ENCODE measurements around the gene FSD2.
"Not testable (repeated sequence)": the region's sequence is repeated elsewhere in the genome, so short reads cannot be mapped to it uniquely, and the experiment has no call there.

The FSD2 gene

GRCh38 chr15:82715003-82715402, 90.9 kb downstream of the FSD2 start:
- H3K9ac ChIP-seq = no peak overlapping the region
- no peak overlapping the region for H3K4me2 ChIP-seq
- TF ChIP-seq Cebpa-rat (IDR thresholded peaks at IDR 0.05) = no peak

DNA sequence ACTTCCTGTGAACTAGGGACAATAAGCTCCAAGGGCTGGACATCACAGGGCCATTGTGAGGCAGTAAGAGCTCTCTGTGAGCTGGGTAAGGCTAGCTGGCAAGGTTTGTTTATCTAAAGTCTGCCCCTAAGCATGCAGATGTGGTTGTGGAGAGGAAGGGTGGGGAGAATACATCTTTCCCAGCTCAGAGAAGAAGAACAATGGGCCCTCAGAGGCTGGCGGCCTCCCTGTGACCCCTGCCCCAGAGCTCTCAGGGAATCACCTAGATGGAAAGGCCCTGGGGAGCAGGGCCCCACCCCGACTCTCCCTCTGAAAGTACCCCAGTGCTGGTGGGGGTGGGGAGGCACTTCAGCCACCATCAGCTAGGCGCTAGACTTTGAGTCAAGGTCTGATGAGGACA, 91.9 kb downstream of the FSD2 start:
- Histone ChIP-seq H3K27me3 (no peaks in the 10 kb centered on the region), H3K4me3 (no peak overlapping the region), H4K20me1 (peaks cover 0 to 3% (median under 1%) of the 10 kb centered on the region in 11 experiments; a peak in 4 of 22 replicates), H3K36me3 (no peaks in the 10 kb centered on the region), H3K4me1 (peaks cover 7 to 10% (median 9%) of the 10 kb centered on the region in 10 experiments; a peak in 19 of 20 replicates), H3K4me2 (no peak overlapping the region), H3K9ac (no peak overlapping the region), H3K27ac (no peak overlapping the region), H3K9me3 (replicated peaks in 1 of 11) (peaks cover 10 to 23% (median 18%) of the 10 kb centered on the region in 11 experiments; a peak in 21 of 22 replicates)
- no peak for TF ChIP-seq Cebpa-rat (IDR thresholded peaks at IDR 0.05)

More at GRCh38 chr15:82715003-82715402, 90.9 kb downstream of the FSD2 start:
- Histone ChIP-seq H3K27me3 (no peaks in the 10 kb centered on the region), H3K36me3 (no peaks in the 10 kb centered on the region), H3K4me1 (peaks cover 5 to 6% (median 6%) of the 10 kb centered on the region in 10 experiments; a peak in 17 of 20 replicates), H3K4me3 (no peak overlapping the region), H3K27ac (no peak overlapping the region), H3K9me3 (replicated peaks in 1 of 11) (peaks cover 10 to 23% (median 18%) of the 10 kb centered on the region in 11 experiments; a peak in 21 of 22 replicates), H4K20me1 (no peaks in the 10 kb centered on the region; a peak in 1 of 22 replicates)

- H3K9me3 ChIP-seq (replicated peaks in 1 of 11) = peaks cover 5 to 8% (median 7%) of the 10 kb centered on the region in 11 experiments; a peak in 21 of 22 replicates
- peaks cover 11 to 16% (median 13%) of the 10 kb centered on the region in 10 experiments; a peak in 19 of 20 replicates for H3K4me1 ChIP-seq
Observed at GRCh38 chr15:82712036-82712435, 93.8 kb downstream of the FSD2 start.

GRCh38 chr15:82710926-82711490, 94.9 kb downstream of the FSD2 start:
- H3K27ac ChIP-seq = no peak overlapping the region
- no peak overlapping the region for H3K4me3 ChIP-seq
- H3K9ac ChIP-seq = no peak overlapping the region
- peak overlapping the region in 2 of 11 experiments; percentile 93 to 94; a peak in 5 of 22 replicates for H3K4me2 ChIP-seq
- TF ChIP-seq Cebpa-rat (IDR thresholded peaks at IDR 0.05) = no peak
- no peaks in the 10 kb centered on the region for H3K27me3 ChIP-seq
- peaks cover 11 to 16% (median 13%) of the 10 kb centered on the region in 10 experiments; a peak in 19 of 20 replicates for H3K4me1 ChIP-seq
- H3K36me3 ChIP-seq = no peaks in the 10 kb centered on the region
- peaks cover 0 to 11% (median 6%) of the 10 kb centered on the region in 11 experiments; a peak in 7 of 22 replicates for H4K20me1 ChIP-seq
- H3K9me3 ChIP-seq (replicated peaks in 1 of 11) = no peaks in the 10 kb centered on the region

More at GRCh38 chr15:82712036-82712435, 93.8 kb downstream of the FSD2 start:
- Histone ChIP-seq H3K27ac (no peak overlapping the region), H3K4me3 (no peak overlapping the region), H3K27me3 (no peaks in the 10 kb centered on the region), H3K4me2 (no peak overlapping the region), H3K36me3 (no peaks in the 10 kb centered on the region), H4K20me1 (peaks cover 0 to 11% (median 6%) of the 10 kb centered on the region in 11 experiments; a peak in 7 of 22 replicates), H3K9ac (no peak overlapping the region)
- TF ChIP-seq Cebpa-rat (IDR thresholded peaks at IDR 0.05) = no peak

GRCh38 chr15:82710208-82710555, 95.7 kb downstream of the FSD2 start:
- peaks cover 0 to 11% (median 6%) of the 10 kb centered on the region in 11 experiments; a peak in 7 of 22 replicates for H4K20me1 ChIP-seq
- peak overlapping the region; percentile 69 to 88 (median 78) for H3K4me3 ChIP-seq
- no peaks in the 10 kb centered on the region for H3K27me3 ChIP-seq
- no peaks in the 10 kb centered on the region for H3K36me3 ChIP-seq
- peaks cover 11 to 16% (median 13%) of the 10 kb centered on the region in 10 experiments; a peak in 19 of 20 replicates for H3K4me1 ChIP-seq
- H3K4me2 ChIP-seq = peak overlapping the region; percentile 88 to 99 (median 96)
- no peaks in the 10 kb centered on the region for H3K9me3 ChIP-seq (replicated peaks in 1 of 11)
- peak overlapping the region; percentile 1 to 78 (median 65); a peak in 18 of 22 replicates for H3K9ac ChIP-seq
- H3K27ac ChIP-seq = peak overlapping the region in 4 of 11 experiments; percentile 9 to 66 (median 60); a peak in 5 of 22 replicates
- TF ChIP-seq Cebpa-rat (IDR thresholded peaks at IDR 0.05) = no peak

- H3K4me1 ChIP-seq = peaks cover 11 to 16% (median 13%) of the 10 kb centered on the region in 10 experiments; a peak in 19 of 20 replicates
- peak within 1 kb of the TSS in 9 of 11 experiments; percentile 24 to 71 (median 60); a peak in 17 of 22 replicates for H3K27ac ChIP-seq
- peaks cover 0 to 11% (median 6%) of the 10 kb centered on the region in 11 experiments; a peak in 7 of 22 replicates for H4K20me1 ChIP-seq
- peak within 1 kb of the TSS; percentile 88 to 99 (median 96) for H3K4me2 ChIP-seq
- peak within 1 kb of the TSS; percentile 69 to 88 (median 78) for H3K4me3 ChIP-seq
- peak in 6 of 11 experiments; percentile 12 to 81 (median 54); a peak in 6 of 22 replicates for TF ChIP-seq Cebpa-rat (IDR thresholded peaks at IDR 0.05)
- no peaks in the 10 kb centered on the region for H3K36me3 ChIP-seq
- no peaks in the 10 kb centered on the region for H3K9me3 ChIP-seq (replicated peaks in 1 of 11)
- H3K9ac ChIP-seq = peak within 1 kb of the TSS; percentile 1 to 78 (median 65); a peak in 20 of 22 replicates
- no peaks in the 10 kb centered on the region for H3K27me3 ChIP-seq
Observed at GRCh38 chr15:82709421-82710207, 96.3 kb downstream of the FSD2 start, which contains the start of gene AP3B2. AP3B2 (minus strand) TSS chr15:82709875; CDS start chr15:82709706, 169 bp downstream.

- Histone ChIP-seq H4K20me1 (peaks cover 0 to 11% (median 6%) of the 10 kb centered on the region in 11 experiments; a peak in 7 of 22 replicates), H3K4me3 (peak overlapping the region; percentile 69 to 88 (median 78)), H3K27ac (peak overlapping the region in 9 of 11 experiments; percentile 24 to 71 (median 60); a peak in 14 of 22 replicates), H3K4me2 (peak overlapping the region; percentile 88 to 99 (median 96)), H3K9ac (peak overlapping the region in 10 of 11 experiments; percentile 33 to 78 (median 67); a peak in 18 of 22 replicates), H3K4me1 (peaks cover 11 to 16% (median 13%) of the 10 kb centered on the region in 10 experiments; a peak in 19 of 20 replicates), H3K9me3 (replicated peaks in 1 of 11) (no peaks in the 10 kb centered on the region), H3K27me3 (no peaks in the 10 kb centered on the region), H3K36me3 (no peaks in the 10 kb centered on the region)
- TF ChIP-seq Cebpa-rat (IDR thresholded peaks at IDR 0.05) = no peak
Observed at GRCh38 chr15:82709081-82709420, 96.8 kb downstream of the FSD2 start.

- H3K36me3 ChIP-seq; H3K9me3 ChIP-seq (replicated peaks in 1 of 11); H3K27me3 ChIP-seq; H3K9ac ChIP-seq; H3K4me3 ChIP-seq; H3K27ac ChIP-seq; H3K4me2 ChIP-seq: not testable (repeated sequence)
- Histone ChIP-seq H4K20me1 (peaks cover 0 to 11% (median 6%) of the 10 kb centered on the region in 11 experiments; a peak in 6 of 22 replicates), H3K4me1 (peaks cover 11 to 16% (median 13%) of the 10 kb centered on the region in 10 experiments; a peak in 19 of 20 replicates)
Observed at GRCh38 chr15:82705856-82706255, 100.0 kb downstream of the FSD2 start.
